Stimulated activated CD8-positive, alpha-beta memory T cell treated with anti-CD3 and anti-CD28 coated beads, Interleukin-12 subunit alpha, Interleukin-12 subunit beta, amount 100 ng/mL, for 1 hour (primary cell): ENCODE data around the gene MTHFD2L.
"Not testable (repeated sequence)": the region's sequence is repeated elsewhere in the genome, so short reads cannot be mapped to it uniquely, and the experiment has no call there.

ENCODE experiments used
- DNase-seq: peaks from one replicate; pipeline ENCODE4 v3.0.0-alpha.2; 2020; ENCODE audit warnings: low read depth

The MTHFD2L gene

GRCh38 chr4:74189331-74190043, 31.6 kb downstream of the MTHFD2L start:
- no peak for DNase-seq

GRCh38 chr4:74190332-74190731, 32.4 kb downstream of the MTHFD2L start:
- DNase-seq = no peak

- no peak for DNase-seq
These were observed 33.0 kb downstream of the MTHFD2L start for GRCh38 chr4:74190919-74191397.

- DNase-seq = no peak
These were observed 39.2 kb downstream of the MTHFD2L start for GRCh38 chr4:74197080-74197479.

- DNase-seq = no peak
These were observed 44.2 kb downstream of the MTHFD2L start for GRCh38 chr4:74202062-74202586.

GRCh38 chr4:74203467-74203866, 45.5 kb downstream of the MTHFD2L start:
- DNase-seq = no peak

- no peak for DNase-seq
These were observed 47.1 kb downstream of the MTHFD2L start for GRCh38 chr4:74205046-74205445.

GRCh38 chr4:74205559-74205958, 47.6 kb downstream of the MTHFD2L start:
- DNase-seq = no peak

GRCh38 chr4:74206088-74206825, 48.3 kb downstream of the MTHFD2L start:
- DNase-seq = no peak

- not testable (repeated sequence) for DNase-seq
These were observed 56.7 kb downstream of the MTHFD2L start for GRCh38 chr4:74214457-74215159.

- DNase-seq = not testable (repeated sequence)
These were observed 57.3 kb downstream of the MTHFD2L start for GRCh38 chr4:74215236-74215635.

- no peak for DNase-seq
These were observed 59.4 kb downstream of the MTHFD2L start for GRCh38 chr4:74217365-74217764.

GRCh38 chr4:74218201-74218600, 60.3 kb downstream of the MTHFD2L start:
- DNase-seq = no peak

- DNase-seq = no peak
These were observed 61.3 kb downstream of the MTHFD2L start for GRCh38 chr4:74219240-74219639.

GRCh38 chr4:74223098-74223497, 65.2 kb downstream of the MTHFD2L start:
- no peak for DNase-seq

GRCh38 chr4:74223801-74224200, 65.9 kb downstream of the MTHFD2L start:
- DNase-seq = no peak

GRCh38 chr4:74228691-74229640, 71.0 kb downstream of the MTHFD2L start:
- DNase-seq = peak; percentile 55

- no peak for DNase-seq
These were observed 73.1 kb downstream of the MTHFD2L start for GRCh38 chr4:74230902-74231499.

- no peak for DNase-seq
These were observed 77.2 kb downstream of the MTHFD2L start for GRCh38 chr4:74235135-74235534.

GRCh38 chr4:74237425-74237966, 79.6 kb downstream of the MTHFD2L start:
- DNase-seq = no peak

- no peak for DNase-seq
These were observed 86.1 kb downstream of the MTHFD2L start for GRCh38 chr4:74244049-74244448.
